HCT116 (cell line): Measurements from ENCODE around the gene SOAT2. TPM values are rescaled to one million over a fixed set of nuclear protein-coding genes. Genes with fewer than 3 reads are reported as not detected.
A peak's percentile ranks its signal among the peaks of the same experiment; 100 is the strongest.

Experiments
- ATAC-seq: fragments of 200-7000 bp; cut with Tn5 transposase; 2 replicates; pipeline ENCODE4 v1.9.1; 2020; ENCODE audit warnings: mild to moderate bottlenecking, moderate library complexity
- BruUV-seq: library from RNA; stranded (reverse); fragments of 400-500 nt; replicated peaks from 2 replicates; lab custom pipeline; 2021; lab: Mats Ljungman, UMichigan
- CTCF ChIA-PET: fragments of 300-600 bp; sonication (Branson Sonifier 250); formaldehyde crosslinking; loops from one replicate; lab custom pipeline; 2021; ENCODE audit warnings: antibody characterized with exemption; lab: Charles Lee
- POLR2A ChIA-PET: fragments of 300-600, 350-600 bp; sonication (Branson Sonifier 250); formaldehyde crosslinking; loops from one replicate; lab custom pipeline; 2021; ENCODE audit warnings: antibody characterized with exemption; lab: Charles Lee
- RAD21 ChIA-PET, 2 experiments: fragments of 300-600 bp; sonication (Branson Sonifier 250); formaldehyde crosslinking; loops; one replicate each; lab custom pipeline; 2023; ENCODE audit warnings: low total read pairs in 2 of 2; ENCODE audit not compliant: uncharacterized antibody in 2 of 2, unreplicated experiment in 2 of 2, low non-redundant PET in 1 of 2; lab: Charles Lee
- DNase-seq: peaks from one replicate; pipeline ENCODE4 v3.0.0-alpha.2; 2010; ENCODE audit warnings: low read depth, low spot score
- H2AFZ ChIP-seq: fragments of 200-600 bp; shearing (Covaris generic), sonication (generic); 2 replicates; pipeline ENCODE4 v1.6.1; 2017; ENCODE audit warnings: low read depth, mixed run types, mixed read lengths, antibody characterized with exemption, low read length; ENCODE audit not compliant: poor library complexity, severe bottlenecking
- H3K27ac ChIP-seq: 2 replicates; pipeline ENCODE4 v1.5.1; 2012; ENCODE audit warnings: low read depth, low read length
- H3K27me3 ChIP-seq: fragments of 200-600 bp; sonication (generic); 2 replicates; pipeline ENCODE4 v1.6.1; 2016; ENCODE audit warnings: mixed run types, low read length, mixed read lengths; ENCODE audit not compliant: insufficient read depth
- H3K36me3 ChIP-seq, 2 experiments: fragments of 200-500 bp in 1 of 2; fragments of 200-600 bp in 1 of 2; sonication (Bioruptor generic) in 1 of 2; sonication (generic) in 1 of 2; 2 replicates each; pipeline versions ENCODE4 v1.5.1 to v1.6.1; 2014 to 2016; ENCODE audit warnings: low read length in 2 of 2, inconsistent platforms in 1 of 2, mixed read lengths in 1 of 2, mixed run types in 1 of 2; ENCODE audit not compliant: insufficient read depth in 2 of 2, control insufficient read depth in 1 of 2
- H3K4me1 ChIP-seq, 2 experiments: fragments of 200-600 bp in 1 of 2; sonication (generic) in 1 of 2; 2 replicates each; pipeline versions ENCODE4 v1.5.1 to v1.6.1; 2012 to 2017; ENCODE audit warnings: low read length in 2 of 2, inconsistent platforms in 1 of 2, mild to moderate bottlenecking in 1 of 2, mixed read lengths in 1 of 2, mixed run types in 1 of 2, moderate library complexity in 1 of 2; ENCODE audit not compliant: insufficient read depth in 2 of 2, control insufficient read depth in 1 of 2
- H3K4me2 ChIP-seq: fragments of 200-600 bp; sonication (generic); 2 replicates; pipeline ENCODE4 v1.6.1; 2017; ENCODE audit warnings: mixed run types, low read length, mixed read lengths
- H3K4me3 ChIP-seq, 2 experiments: fragments of 200-600 bp in 1 of 2; sonication (generic) in 1 of 2; replicated peaks in 1 of 2; 2 replicates each; pipeline ENCODE4 v1.5.1; 2011 to 2016; ENCODE audit warnings: low read length in 2 of 2, control low read depth in 1 of 2, low read depth in 1 of 2, mild to moderate bottlenecking in 1 of 2, mixed read lengths in 1 of 2, mixed run types in 1 of 2
- H3K79me2 ChIP-seq: fragments of 200-600 bp; sonication (generic); 2 replicates; pipeline ENCODE4 v1.6.1; 2017; ENCODE audit warnings: mild to moderate bottlenecking, mixed run types, low read length, moderate library complexity, mixed read lengths; ENCODE audit not compliant: insufficient read depth
- H3K9ac ChIP-seq: fragments of 200-600 bp; sonication (generic); 2 replicates; pipeline ENCODE4 v1.6.1; 2016; ENCODE audit warnings: low read length, mixed read lengths
- H3K9me2 ChIP-seq: fragments of 200-600 bp; sonication (generic), shearing (Covaris generic); 2 replicates; pipeline ENCODE4 v1.6.1; 2017; ENCODE audit warnings: mixed run types, mild to moderate bottlenecking, moderate library complexity; ENCODE audit not compliant: insufficient read depth
- H3K9me3 ChIP-seq, 2 experiments: fragments of 200-500 bp in 1 of 2; fragments of 200-600 bp in 1 of 2; sonication (Bioruptor generic) in 1 of 2; sonication (generic) in 1 of 2; 2 replicates each; pipeline ENCODE4 v1.6.1; 2014 to 2017; ENCODE audit warnings: low read length in 2 of 2, mixed read lengths in 2 of 2, inconsistent platforms in 1 of 2, low read depth in 1 of 2, mild to moderate bottlenecking in 1 of 2, mixed run types in 1 of 2, moderate library complexity in 1 of 2; ENCODE audit not compliant: control insufficient read depth in 1 of 2, insufficient read depth in 1 of 2
- H4K20me1 ChIP-seq: fragments of 200-600 bp; sonication (generic), shearing (Covaris generic); 2 replicates; pipeline ENCODE4 v1.6.1; 2017; ENCODE audit warnings: mixed run types, mild to moderate bottlenecking, moderate library complexity; ENCODE audit not compliant: insufficient read depth
- CBX3 ChIP-seq: IDR thresholded peaks from 2 replicates; pipeline ENCODE4 v1.6.1; 2012; ENCODE audit warnings: low read depth
- CEBPB ChIP-seq: IDR thresholded peaks from 2 replicates; pipeline ENCODE4 v1.6.1; 2012; ENCODE audit warnings: low read depth
- EGR1 ChIP-seq: IDR thresholded peaks from 2 replicates; pipeline ENCODE4 v1.6.1; 2012; ENCODE audit warnings: low read depth
- ELF1 ChIP-seq: IDR thresholded peaks from 2 replicates; pipeline ENCODE4 v1.6.1; 2012; ENCODE audit warnings: low read depth, borderline replicate concordance
- EZH2 ChIP-seq: fragments of 200-600 bp; sonication (generic); IDR thresholded peaks from 2 replicates; pipeline ENCODE4 v1.6.1; 2017; ENCODE audit warnings: antibody characterized with exemption, mixed run types
- EZH2phosphoT487 ChIP-seq: fragments of 200-600 bp; IDR thresholded peaks from 2 replicates; pipeline ENCODE4 v1.6.1; 2018; ENCODE audit warnings: antibody characterized with exemption, borderline replicate concordance
- POLR2A ChIP-seq: IDR thresholded peaks from 2 replicates; pipeline ENCODE4 v1.7.0; 2011; ENCODE audit warnings: borderline replicate concordance; ENCODE audit not compliant: insufficient read depth, insufficient read length; ENCODE audit errors: extremely low read depth
- POLR2AphosphoS5 ChIP-seq: IDR thresholded peaks from 2 replicates; pipeline ENCODE4 v1.6.1; 2011; ENCODE audit warnings: mild to moderate bottlenecking, low read depth, low read length, moderate library complexity
- RAD21 ChIP-seq: IDR thresholded peaks from 2 replicates; pipeline ENCODE4 v1.6.1; 2012; ENCODE audit warnings: low read depth, mild to moderate bottlenecking
- SIN3A ChIP-seq: IDR thresholded peaks from 2 replicates; pipeline ENCODE4 v1.6.1; 2012; ENCODE audit warnings: low read depth
- SRF ChIP-seq: IDR thresholded peaks from 2 replicates; pipeline ENCODE4 v1.6.1; 2012; ENCODE audit warnings: low read depth
- TCF7L2 ChIP-seq: IDR thresholded peaks from 2 replicates; pipeline ENCODE4 v1.7.0; 2011; ENCODE audit warnings: borderline replicate concordance, inconsistent platforms; ENCODE audit not compliant: insufficient read depth, insufficient read length; ENCODE audit errors: extremely low read depth
- YY1 ChIP-seq: IDR thresholded peaks from 2 replicates; pipeline ENCODE4 v1.6.1; 2011; ENCODE audit warnings: low read length, low read depth, moderate library complexity, mild to moderate bottlenecking; ENCODE audit not compliant: insufficient replicate concordance; ENCODE audit errors: extremely low read depth
- ZFX ChIP-seq: fragments of 450-650 bp; IDR thresholded peaks from 2 replicates; pipeline ENCODE4 v1.6.1; 2017
- intact Hi-C: fragments of 100-400 bp; cut with micrococcal nuclease; formaldehyde crosslinking; loops from 2 replicates; pipeline ENCODE4 v1.10.0; 2022
- total RNA-seq: library from RNA; stranded (reverse); gene quantifications from one replicate; pipeline ENCODE4 v1.2.1, GENCODE V29; 2021; ENCODE audit not compliant: unreplicated experiment
- TF ChIP-seq, protein P1 (sequence below): IDR thresholded peaks from 2 replicates; pipeline ENCODE4 v1.6.1; 2011; ENCODE audit warnings: mild to moderate bottlenecking, low read length, moderate library complexity; ENCODE audit not compliant: insufficient replicate concordance; ENCODE audit errors: extremely low read depth
- TF ChIP-seq, protein P2 (sequence below): IDR thresholded peaks from 2 replicates; pipeline ENCODE4 v1.6.1; 2012
- TF ChIP-seq, protein P3 (sequence below): IDR thresholded peaks from 2 replicates; pipeline ENCODE4 v1.6.1; 2012

SOAT2 gene
- total RNA-seq, 1 experiment from 2014 or later, result 0.17 TPM

DNA sequence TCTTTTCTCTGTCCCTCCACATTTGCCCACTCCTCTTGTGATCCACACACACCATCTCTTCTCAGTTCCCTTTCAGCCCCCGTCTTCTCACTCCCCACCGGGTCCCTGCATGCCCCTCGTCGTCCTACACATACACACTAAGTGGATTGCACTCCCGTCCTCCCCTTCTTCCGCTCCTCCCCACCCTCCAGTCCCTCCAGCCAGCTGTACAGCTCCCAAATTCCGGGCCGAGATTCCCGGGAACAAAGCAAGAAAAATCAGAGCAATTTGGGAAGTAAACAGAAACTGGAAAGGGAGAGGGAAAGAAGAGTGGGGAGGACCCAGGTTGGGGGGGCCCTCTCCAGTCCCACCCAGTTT, 6.1 kb upstream of the SOAT2 start:
- H3K27me3 ChIP-seq, result no peaks in the 10 kb centered on the region
- no peak overlapping the region for H2AFZ ChIP-seq
- no TSS peak for BruUV-seq
- no peaks in the 10 kb centered on the region for H4K20me1 ChIP-seq
- peak overlapping the region; percentile 79 for H3K4me2 ChIP-seq
- intact Hi-C loops, result no loop called here
- no peaks in the 10 kb centered on the region for H3K9me3 ChIP-seq
- ChIA-PET POLR2A (interaction anchor here (0.8 to 3.6 kb wide), 3 partner anchors 18 to 49 kb away, joined by 3 to 27 read pairs (median 3); partner anchors contain the start of gene SPRYD3), CTCF (interaction anchor here (3.6 kb wide), 1 partner anchor 31 kb away, joined by 110 read pairs; no protein-coding TSS in a partner anchor), RAD21 (interaction anchor here (0.7 to 3.2 kb wide), 2 partner anchors 31 kb away, joined by 3 to 30 read pairs; no protein-coding TSS in a partner anchor)
- H3K4me1 ChIP-seq, result peaks cover 49 to 76% of the 10 kb centered on the region in 2 experiments
- TF ChIP-seq TCF7L2 (no peak), EZH2 (no peak), ELF1 (no peak), ZFX (no peak), EGR1 (no peak), CEBPB (no peak), SRF (no peak), POLR2A (no peak), SIN3A (no peak), EZH2phosphoT487 (no peak), YY1 (no peak), CBX3 (no peak), RAD21 (no peak), POLR2AphosphoS5 (no peak)
- TF ChIP-seq, protein P1, sequence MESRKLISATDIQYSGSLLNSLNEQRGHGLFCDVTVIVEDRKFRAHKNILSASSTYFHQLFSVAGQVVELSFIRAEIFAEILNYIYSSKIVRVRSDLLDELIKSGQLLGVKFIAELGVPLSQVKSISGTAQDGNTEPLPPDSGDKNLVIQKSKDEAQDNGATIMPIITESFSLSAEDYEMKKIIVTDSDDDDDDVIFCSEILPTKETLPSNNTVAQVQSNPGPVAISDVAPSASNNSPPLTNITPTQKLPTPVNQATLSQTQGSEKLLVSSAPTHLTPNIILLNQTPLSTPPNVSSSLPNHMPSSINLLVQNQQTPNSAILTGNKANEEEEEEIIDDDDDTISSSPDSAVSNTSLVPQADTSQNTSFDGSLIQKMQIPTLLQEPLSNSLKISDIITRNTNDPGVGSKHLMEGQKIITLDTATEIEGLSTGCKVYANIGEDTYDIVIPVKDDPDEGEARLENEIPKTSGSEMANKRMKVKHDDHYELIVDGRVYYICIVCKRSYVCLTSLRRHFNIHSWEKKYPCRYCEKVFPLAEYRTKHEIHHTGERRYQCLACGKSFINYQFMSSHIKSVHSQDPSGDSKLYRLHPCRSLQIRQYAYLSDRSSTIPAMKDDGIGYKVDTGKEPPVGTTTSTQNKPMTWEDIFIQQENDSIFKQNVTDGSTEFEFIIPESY, result no peak
- TF ChIP-seq, protein P2, sequence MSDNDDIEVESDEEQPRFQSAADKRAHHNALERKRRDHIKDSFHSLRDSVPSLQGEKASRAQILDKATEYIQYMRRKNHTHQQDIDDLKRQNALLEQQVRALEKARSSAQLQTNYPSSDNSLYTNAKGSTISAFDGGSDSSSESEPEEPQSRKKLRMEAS, result no peak
- TF ChIP-seq, protein P3, sequence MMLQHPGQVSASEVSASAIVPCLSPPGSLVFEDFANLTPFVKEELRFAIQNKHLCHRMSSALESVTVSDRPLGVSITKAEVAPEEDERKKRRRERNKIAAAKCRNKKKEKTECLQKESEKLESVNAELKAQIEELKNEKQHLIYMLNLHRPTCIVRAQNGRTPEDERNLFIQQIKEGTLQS, result no peak
- peak overlapping the region; percentile 67 for H3K9ac ChIP-seq
- no peaks in the 10 kb centered on the region for H3K36me3 ChIP-seq
- no peaks in the 10 kb centered on the region for H3K9me2 ChIP-seq
- no peak for DNase-seq
- ATAC-seq, result peak; percentile 5
- peak overlapping the region; percentile 98 for H3K27ac ChIP-seq
- no peaks in the 10 kb centered on the region for H3K79me2 ChIP-seq
- peak overlapping the region; percentile 58 to 78 for H3K4me3 ChIP-seq
